GM18499 (cell line): ENCODE results near the gene SLC16A10.
"Not testable (repeated sequence)": the region's sequence is repeated elsewhere in the genome, so short reads cannot be mapped to it uniquely, and the experiment has no call there.

Experiments
- ATAC-seq: cut with Tn5 transposase; IDR thresholded peaks from one replicate; pipeline ENCODE4 v1.9.1; 2021; ENCODE audit warnings: moderate number of reproducible peaks; ENCODE audit not compliant: insufficient read depth, unreplicated experiment

The SLC16A10 gene

DNA sequence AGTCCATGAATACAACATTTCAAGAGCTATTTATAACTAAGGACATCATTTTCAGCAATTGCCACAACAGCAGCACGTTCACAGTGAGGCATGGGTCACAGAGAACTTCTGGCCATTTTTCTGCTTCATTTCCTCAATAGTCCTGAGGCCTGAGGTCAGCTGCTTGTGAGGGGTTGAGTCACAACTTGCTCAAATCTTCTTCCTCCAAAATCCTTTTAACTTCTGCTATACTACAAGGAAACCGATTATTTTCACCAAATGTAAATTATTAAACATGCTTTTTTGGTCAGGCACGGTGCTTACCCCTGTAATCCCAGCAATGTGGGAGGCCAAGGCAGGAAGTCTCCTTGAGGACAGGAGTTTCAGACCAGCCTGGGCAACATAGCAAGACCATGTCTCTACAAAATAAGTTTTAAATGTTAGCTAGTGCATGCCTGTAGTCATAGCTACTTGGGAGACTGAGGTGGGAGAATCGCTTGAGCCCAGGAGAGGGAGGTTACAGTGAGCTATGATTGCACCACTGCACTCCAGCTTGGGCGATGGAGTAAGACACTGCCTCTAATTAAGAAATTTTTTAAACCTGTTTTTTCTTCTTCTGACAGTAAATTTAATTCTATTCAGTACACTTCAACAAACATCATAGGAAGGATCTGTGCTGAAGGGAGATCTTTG is 11.1 kb upstream of the SLC16A10 start:
- no peak for ATAC-seq

DNA sequence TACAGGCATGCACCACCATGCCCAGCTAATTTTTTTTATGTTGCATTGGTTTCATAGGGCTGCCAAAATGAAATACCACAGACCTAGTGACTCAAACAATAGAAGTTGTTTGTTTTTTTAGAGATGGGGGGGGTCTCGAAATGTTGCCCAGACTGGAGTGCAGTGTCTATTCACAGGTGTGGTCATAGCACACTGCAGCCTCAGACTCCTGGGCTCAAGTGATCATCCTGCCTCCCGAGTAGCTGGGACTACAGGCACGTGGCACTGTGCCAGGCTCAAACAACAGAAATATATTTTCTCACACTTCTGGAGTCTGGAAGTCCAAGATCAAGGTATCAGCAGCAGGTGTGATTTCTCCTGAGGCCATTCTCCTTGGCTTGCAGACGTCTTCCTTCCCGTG is 6.6 kb upstream of the SLC16A10 start:
- ATAC-seq, result no peak

DNA sequence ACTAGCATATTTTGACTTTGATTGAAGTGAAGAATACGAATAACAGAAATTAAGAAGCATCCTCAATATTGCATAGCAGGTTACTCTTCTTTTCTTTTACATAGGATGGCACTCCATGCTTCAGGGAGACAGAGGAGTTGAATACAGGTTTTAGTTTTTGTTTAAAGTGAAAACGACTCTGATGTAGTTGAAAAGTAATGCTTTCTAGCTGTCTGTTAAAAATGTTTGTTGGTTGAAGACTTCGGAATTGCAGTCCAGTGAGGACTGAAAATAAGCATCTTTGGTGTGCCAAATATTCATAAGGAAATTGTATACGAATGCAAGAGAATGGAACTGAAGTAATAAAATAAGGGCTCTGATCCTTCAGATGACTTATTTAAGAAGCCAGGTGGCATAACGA is 618 bp upstream of the SLC16A10 start:
- ATAC-seq, result no peak

DNA sequence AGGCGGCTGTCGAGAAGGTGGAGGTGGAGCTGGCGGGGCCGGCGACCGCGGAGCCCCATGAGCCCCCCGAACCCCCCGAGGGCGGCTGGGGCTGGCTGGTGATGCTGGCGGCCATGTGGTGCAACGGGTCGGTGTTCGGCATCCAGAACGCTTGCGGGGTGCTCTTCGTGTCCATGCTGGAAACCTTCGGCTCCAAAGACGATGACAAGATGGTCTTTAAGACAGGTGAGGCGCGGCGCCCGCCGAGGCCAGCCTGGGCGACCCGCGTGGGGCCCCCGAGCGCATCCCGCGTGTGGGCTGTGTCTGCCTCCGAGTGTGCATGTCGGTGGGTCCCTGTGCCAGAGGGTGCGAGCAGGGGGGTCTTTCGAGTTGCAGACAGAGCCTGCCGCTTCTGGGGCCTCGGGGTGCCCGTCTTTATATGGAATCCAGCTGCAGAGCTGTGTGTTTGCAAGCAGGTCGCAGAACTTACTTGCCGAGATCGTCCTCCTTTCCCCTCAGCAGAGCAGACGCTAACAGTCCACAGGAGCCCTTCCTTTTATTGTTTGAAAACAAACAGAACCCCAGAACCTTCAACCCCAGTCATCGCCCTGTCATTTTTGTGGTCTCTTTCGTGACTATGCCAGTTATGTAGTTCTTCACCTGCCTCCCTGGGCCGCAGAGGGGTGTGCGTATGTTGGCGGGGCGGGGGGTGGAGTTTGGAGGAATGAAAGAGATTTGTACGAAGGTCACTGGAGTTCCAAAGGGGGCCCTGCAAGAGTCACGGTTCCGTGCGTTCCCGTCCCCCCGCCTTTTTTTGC is 766 bp downstream of the SLC16A10 start:
- ATAC-seq, result no peak

DNA sequence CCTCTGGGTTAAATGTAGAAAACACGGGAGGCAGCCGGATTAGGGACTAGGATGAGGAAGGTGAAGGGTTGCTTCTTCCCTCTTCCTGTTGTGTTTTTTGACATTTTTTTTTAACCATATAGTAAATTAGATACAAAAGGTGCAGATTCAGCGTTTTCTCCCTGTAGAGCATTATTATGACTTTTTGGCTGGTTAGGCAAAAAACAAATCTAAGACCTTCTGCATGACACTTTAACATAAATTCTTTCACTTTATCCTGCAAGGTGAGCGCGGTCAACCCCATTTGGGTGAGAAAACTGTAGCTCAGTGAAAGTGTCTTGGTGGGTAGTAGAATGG is 1.3 kb downstream of the SLC16A10 start:
- ATAC-seq, result no peak

DNA sequence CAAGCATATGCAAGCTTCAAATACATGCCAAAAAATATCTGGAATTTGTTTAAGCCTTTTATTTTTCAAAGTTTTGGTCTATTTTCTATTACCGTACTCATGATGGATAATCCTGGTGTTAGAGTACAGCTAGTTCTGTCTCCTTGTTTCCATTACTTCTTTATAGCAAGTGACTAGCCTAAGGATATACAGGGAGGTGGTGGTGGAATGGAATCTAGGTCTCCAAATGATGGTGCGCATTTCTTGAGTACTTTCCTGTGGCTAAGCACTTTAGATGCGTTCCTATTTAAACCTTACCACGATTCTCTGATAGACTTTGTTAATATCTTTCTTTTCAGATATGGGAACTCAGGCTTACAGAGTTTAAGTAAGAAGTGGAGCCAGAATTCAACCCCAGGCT is 3.5 kb downstream of the SLC16A10 start:
- ATAC-seq, result no peak

DNA sequence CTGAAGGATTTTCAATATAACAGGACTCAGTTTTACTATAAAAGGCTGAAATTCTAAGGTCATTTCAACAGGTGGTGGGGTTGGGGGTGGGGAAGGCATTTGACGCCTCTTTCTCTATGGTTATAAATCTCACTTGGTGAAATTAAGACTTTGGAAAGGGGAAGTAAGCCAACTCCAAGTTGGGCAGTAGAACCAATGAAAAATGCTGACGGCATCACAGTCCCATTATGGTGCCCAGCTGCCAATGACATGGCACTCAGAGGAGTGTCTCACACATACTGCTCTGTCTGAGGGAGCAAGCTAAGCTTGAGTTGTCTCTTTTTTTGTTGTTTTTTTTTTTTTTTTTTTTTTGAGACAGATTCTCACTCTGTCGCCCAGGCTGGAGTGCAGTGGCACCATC is 4.7 kb downstream of the SLC16A10 start:
- ATAC-seq, result no peak

DNA sequence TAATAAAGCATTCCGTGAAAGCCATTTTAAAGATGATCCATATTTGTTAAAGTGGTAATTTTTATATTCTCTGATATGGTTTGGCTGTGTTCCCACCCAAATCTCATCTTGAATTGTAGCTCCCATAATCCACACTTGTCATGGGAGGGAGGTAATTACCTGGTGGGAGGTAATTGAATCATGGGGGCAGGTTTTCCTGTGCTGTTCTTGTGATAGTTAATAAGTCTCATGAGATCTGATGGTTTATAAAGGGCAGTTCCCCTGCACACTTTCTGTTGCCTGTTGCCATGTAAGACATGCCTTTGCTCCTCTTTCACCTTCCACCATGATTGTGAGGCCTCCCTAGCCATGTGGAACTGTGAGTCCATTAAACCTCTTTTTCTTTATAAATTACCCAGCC is 8.2 kb downstream of the SLC16A10 start:
- ATAC-seq, result not testable (repeated sequence)

DNA sequence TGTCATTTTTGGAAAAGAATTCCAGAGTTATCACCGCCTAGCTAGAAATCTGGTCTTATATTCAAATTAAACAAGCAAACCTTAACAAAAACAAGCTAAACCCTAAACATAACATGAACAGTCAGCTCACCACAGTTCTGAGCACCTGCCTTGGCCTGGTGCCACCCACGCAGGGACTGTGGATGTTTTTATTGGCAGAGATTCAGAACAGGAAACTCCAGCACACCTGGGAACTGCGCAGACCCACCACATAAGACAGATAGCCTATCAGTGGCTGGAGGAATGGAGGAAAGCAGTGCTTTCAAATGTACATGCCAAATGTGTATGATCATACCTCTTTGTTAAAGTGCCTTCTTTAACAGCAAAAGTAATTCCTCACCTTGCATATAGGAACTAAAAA is 8.9 kb downstream of the SLC16A10 start:
- ATAC-seq, result no peak

DNA sequence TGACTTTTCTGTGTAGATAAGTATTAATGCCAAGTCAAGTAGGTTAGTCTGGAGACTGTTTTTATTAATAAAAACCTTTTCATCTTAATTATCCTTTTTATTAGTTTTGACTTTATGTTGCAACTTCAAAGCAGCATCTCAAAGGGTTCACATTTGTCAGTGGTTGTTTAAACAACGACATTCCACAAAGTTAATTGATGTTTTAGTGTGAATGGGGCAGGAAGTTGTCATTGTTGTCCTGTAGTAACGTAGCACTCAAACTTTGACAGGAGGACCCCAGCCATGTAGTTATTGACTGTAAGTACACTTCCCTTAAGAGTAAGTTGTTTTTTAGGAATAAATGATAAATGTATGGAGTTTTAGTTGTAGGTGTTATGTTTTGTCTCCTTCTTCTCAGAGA is 11.3 kb downstream of the SLC16A10 start:
- no peak for ATAC-seq

DNA sequence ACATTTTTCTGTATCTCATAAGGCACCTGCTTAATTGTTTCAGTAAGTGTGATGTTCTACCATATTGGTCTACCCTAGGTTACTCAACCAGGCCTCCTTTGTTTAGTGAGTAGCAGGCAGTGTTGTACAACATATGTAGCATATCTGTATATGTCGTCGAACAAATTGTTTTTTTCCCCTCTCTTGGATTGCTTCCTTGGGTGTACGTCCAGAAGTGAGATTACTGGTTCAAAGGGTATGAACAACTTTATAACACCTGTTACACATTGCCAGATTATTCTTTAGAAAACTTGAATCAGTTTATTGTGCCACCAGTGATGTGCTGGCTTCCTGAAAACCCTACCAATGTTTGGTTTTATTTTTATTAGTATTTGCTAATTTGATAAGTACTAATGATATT is 14.7 kb downstream of the SLC16A10 start:
- ATAC-seq, result no peak

DNA sequence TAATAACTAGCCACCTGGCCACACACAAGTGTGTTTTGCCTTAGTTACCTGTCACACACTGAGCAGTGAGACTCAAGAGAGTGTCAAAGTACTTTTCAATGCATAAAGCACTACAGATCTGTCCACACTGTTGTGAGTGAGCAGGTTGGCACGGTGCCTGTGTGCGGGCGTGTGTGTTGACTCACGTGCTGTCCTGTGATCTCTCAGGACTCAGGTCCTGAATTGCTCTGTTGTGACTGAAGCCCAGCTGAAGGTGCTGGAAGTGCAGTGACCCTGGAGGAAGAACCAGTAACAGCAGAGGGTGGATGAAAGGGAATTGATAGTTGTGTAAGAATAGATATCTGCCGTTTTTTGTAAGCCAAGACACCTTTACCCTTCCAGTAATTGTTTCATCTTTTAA is 18.3 kb downstream of the SLC16A10 start:
- no peak for ATAC-seq

DNA sequence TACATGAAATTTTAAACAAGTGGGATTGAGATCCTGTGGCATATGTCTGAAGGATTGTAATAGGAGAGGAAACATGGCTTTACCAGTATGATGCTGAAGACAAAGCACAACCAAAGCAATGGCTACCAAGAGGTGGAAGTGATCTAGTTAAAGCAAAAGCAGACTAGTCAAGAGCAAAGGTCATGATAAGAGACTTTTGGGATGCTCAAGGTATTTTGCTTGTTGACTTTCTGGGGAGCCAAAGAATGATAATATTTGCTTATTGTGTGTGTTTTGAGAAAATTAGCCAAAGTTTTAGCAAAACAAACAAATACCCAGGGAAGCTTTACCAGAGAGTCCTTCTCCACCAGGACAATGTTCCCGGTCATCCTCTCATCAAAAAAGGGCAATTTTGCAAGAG is 20.3 kb downstream of the SLC16A10 start:
- no peak for ATAC-seq

DNA sequence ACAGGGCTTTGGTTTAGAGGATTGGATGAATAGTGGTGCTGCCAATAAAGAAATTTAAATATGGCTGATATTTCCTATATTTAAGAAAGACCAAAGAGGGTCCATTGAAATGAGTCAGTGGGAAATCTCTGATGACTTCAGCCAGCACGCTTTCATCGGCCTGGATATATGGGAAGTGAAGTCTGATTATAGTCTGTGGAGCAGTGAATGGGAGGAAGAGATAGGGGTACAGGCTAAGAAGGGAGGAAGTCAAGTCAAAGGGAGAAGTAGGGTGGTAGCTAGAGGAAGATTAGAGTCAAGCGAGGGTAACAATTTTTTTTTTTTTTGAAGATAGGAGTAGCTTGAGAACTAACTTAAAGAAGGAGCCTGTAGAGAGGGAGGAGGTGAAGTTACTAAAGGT is 22.7 kb downstream of the SLC16A10 start:
- ATAC-seq, result no peak

DNA sequence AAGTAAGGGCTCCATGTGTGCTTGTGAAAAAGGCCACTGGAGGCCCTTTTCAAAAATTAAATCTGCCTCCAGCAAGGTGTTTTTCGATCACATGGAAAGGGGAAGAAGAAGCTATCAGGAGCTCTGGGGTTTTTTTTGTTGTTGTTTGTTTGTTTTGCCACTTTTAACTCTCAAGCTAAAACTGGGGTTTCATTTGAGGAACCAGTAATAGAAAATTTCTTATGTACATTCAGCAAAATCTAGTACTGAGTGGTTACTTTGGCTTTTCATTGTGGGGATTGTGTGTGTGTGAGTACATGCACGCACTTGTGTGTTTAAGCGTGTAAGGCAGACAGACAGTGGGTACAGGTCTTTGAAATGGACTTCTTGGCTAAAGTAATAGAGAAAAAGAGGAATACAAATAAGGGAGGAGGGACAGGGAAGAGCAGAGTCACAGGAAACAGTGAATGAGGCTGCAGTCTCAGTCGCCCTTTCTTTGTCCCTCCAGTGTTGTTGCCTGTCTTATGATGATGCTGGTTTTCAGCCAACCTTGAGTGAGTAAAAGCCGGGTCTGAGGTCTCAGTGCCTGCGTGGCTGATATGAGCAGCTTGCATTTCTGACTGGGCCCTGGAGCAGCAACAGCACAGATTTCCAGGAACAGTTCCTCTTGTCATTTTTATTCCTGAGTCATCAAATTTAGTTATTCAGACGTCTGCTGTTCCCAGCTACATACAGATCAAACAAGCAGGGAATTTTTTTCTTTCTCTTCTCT is 26.2 kb downstream of the SLC16A10 start:
- no peak for ATAC-seq

DNA sequence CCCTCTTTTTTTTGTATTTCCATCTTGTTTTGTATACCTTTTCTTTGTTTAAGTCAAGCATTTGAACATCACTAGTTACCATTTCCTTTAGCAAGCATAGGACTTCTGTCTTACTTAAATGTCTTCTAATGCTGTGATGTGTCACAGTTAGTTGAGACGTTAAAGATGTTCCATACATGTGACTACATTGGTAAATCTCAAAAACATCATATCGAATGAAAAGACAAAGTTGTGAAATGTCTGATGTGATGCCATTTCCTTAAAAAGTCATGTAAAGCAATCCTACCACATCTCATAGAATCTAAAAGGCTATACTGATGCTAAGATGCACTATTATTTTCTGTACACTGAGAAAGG is 26.8 kb downstream of the SLC16A10 start:
- ATAC-seq, result no peak

DNA sequence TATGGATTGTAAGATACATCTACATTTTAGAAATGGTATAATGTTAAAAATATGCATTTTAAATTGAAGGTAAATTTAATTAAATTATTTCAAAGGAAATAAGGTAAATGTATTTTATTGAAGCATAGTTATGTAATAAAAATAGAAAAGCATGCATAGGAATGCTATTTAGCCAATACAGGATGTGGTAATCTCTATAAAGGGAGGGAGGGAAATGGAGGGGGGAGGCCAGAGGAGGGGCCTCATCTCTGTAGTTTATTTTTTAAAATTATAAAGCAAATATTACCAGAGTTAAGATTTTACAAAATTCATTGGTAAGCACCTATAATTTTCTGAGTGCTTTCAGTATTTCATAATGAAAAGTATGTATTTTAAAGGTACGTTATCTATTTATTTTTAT is 27.2 kb downstream of the SLC16A10 start:
- ATAC-seq, result no peak

DNA sequence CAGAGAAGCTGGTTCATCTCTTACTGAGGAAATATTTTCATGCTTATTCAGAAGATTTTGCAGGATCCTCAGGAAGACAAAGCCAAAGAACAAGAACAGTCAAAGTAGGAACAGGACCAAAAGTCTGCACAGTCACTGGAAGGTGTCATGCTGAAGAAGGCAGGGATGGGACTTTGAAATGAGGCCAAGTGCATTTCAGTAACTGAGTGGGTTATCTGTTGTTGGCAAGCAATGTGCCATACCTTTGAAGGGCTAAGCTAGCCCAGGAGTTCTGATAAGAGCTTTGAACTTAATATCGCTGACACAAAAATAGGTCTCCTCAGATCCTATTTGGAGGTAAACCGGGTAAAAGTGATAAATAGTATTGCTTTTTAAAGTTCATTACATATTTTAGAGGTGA is 31.5 kb downstream of the SLC16A10 start:
- ATAC-seq, result no peak

DNA sequence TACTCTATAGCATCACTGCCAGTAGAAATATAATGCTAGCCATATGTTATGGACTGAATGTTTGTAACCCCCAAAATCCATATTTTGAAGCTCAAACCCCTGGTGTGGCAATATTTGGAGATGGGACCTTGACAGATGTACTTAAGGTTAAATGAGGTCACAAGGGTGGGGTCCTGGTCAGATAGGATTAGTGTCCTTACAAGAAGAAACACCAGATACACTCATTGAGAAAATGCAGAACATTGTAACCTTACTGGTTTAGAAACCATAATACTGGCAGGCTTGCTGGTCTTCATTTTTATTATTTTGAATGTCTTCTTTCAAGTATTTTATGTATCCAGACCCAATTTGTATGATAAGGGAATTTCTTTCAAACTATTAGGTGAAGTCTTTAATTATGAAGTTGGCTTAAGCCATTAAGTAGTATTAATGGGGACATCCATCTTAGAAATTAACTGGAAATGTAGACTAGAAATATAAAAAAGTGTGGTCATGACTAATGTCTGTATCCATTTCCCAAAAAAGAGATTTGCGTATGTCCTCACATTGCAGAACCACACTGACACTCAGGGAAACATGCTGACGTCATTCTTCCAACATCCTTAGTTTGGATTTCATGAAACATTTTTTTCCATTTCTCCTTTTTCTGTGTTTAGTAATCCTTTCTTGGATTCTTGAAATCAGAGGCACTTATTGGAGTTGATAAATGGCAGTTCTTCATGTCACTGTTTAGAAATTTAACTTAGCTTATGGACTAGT is 32.4 kb downstream of the SLC16A10 start:
- ATAC-seq, result no peak

DNA sequence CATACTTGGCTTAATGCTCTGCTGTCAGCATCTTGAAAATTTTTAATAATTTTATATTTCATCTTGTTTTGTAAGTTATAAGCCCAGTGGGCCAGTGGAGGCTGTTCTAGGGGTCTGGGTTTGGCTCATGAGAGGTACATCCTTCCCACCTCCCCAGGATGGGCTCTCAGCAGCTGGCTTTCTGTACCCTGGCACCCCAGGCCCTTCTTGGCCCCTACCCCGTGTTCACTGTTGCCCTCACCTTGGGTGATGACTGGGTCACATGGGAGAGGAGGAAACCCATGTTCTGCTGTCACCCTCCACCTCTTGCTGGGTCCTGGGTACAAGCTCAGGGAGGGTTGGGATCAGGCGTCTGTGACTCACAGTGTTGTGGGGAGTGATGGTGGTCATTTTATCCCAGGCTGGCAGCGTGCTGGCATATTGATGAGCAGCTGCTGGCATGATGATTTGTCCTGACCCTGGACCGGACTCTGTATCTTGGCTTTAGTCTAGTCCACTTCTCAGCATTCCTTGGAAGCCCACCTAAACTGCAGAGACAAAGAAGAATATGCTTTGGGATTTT is 34.6 kb downstream of the SLC16A10 start:
- no peak for ATAC-seq
